ENCODE results near the gene FUOM. TPM values are rescaled to one million over a fixed set of nuclear protein-coding genes. Genes with fewer than 3 reads are reported as not detected.

FUOM gene
- total and polyA plus RNA-seq, 2 experiments from 2014 or later, result 30.8 to 33.9 TPM

DNA sequence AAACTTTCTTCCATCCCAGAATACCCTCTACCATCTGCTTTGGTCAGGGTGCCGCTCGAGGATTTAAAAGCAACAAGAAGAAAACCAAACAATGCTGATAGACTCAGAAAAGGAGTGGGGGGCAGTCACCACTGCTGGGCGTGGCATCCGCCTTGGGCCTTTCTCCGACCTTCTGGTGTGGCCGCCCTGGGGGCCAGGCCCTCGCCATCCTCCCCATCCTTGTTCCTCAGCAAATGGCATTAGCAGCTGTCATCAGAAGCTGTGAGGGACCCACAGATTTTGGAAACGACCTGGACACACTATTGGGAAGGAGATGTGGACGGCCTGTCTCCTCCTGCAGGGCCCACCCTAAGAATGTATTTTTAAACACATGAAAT lies 45.1 kb downstream of the FUOM start:
- peaks cover 2% of the 10 kb centered on the region; the same call in 2 of the 3 replicates for H3K9me3 Mint-ChIP-seq
- no peaks in the 10 kb centered on the region; the same call in 2 of the 3 replicates for H3K4me1 Mint-ChIP-seq
- no peak overlapping the region for H3K4me3 Mint-ChIP-seq
- Histone ChIP-seq H3K27ac (ENCODE audit: low read depth) (no peak overlapping the region), H4K20me1 (replicated peaks; ENCODE audit: insufficient read depth) (peaks cover 4% of the 10 kb centered on the region), H3K4me2 (no peak overlapping the region), H3F3A (replicated peaks; ENCODE audit: low read depth) (peaks cover 13% of the 10 kb centered on the region), H3K79me2 (replicated peaks; ENCODE audit: insufficient read depth) (peaks cover 6% of the 10 kb centered on the region), H2AFZ (no peak overlapping the region), H3K36me3 (ENCODE audit: insufficient read depth) (peaks cover 5% of the 10 kb centered on the region; the same call in 1 of the 2 replicates), H3K9me2 (ENCODE audit: insufficient read depth) (no peaks in the 10 kb centered on the region), H3K4me1 (ENCODE audit: insufficient read depth) (peaks cover 2% of the 10 kb centered on the region; the same call in 1 of the 2 replicates), H3K4me3 (no peak overlapping the region), H3K27me3 (ENCODE audit: insufficient read depth) (no peaks in the 10 kb centered on the region)
- TF ChIP-seq JUNB (IDR thresholded peaks at IDR 0.05; ENCODE audit: unreplicated experiment) (no peak), EZH2 (IDR thresholded peaks at IDR 0.05; ENCODE audit: low read depth, unreplicated experiment) (no peak), ZNF114 (CRISPR knock-in tag; IDR thresholded peaks at IDR 0.05) (no peak), CREB1 (CRISPR knock-in tag; IDR thresholded peaks at IDR 0.05; ENCODE audit: low read depth) (no peak)
- H3K36me3 Mint-ChIP-seq (ENCODE audit: low read depth), result peaks cover 22% of the 10 kb centered on the region
- DNase-seq (ENCODE audit: low spot score), result no peak
- H3K27me3 Mint-ChIP-seq (ENCODE audit: insufficient read depth, low read depth, poor library complexity), result peaks cover 13% of the 10 kb centered on the region
- ATAC-seq, result no peak
- H3K27ac Mint-ChIP-seq, result no peak overlapping the region

DNA sequence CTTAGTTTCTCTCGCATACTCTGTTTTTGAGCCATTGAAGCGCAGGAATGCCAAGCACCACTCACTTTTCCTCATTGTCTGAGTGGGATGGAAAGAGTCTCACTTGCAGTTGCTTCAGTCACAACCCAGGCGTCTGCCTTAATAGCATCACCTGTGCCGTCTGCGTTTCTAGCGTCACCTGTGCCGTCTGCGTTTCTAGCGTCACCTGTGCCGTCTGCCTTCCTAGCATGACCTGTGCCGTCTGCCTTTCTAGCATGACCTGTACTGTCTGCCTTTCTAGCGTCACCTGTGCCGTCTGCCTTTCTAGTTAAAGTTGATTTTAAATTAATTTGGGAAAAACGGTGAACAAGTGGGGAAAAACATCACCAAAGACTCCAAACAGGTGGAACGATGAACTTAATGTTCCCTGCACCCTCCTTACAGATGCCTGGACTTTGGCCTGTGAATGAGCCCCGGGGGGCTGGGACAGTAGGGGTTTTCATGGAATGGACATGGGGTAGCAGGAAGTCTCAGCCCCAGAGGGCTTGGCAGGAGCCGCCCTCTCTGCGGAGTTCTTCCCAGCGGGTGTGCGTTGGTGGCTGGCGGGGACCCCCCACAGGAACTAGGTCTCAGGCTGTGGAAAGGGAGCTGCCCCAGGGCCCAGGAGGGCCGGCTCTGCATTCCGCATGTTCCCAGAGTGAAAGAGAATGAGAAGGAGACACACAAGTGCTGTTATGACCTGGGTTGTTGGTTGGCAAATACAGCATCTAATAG lies 45.6 kb downstream of the FUOM start:
- DNase-seq (ENCODE audit: low spot score), result no peak
- peaks cover 2% of the 10 kb centered on the region; the same call in 2 of the 3 replicates for H3K9me3 Mint-ChIP-seq
- Histone ChIP-seq H3F3A (replicated peaks; ENCODE audit: low read depth) (peaks cover 18% of the 10 kb centered on the region), H4K20me1 (replicated peaks; ENCODE audit: insufficient read depth) (peaks cover 7% of the 10 kb centered on the region), H3K27ac (ENCODE audit: low read depth) (no peak overlapping the region), H3K36me3 (ENCODE audit: insufficient read depth) (peaks cover 5% of the 10 kb centered on the region; the same call in 1 of the 2 replicates), H3K4me3 (no peak overlapping the region), H3K4me1 (ENCODE audit: insufficient read depth) (peaks cover 8% of the 10 kb centered on the region; the same call in 1 of the 2 replicates), H3K9me2 (ENCODE audit: insufficient read depth) (no peaks in the 10 kb centered on the region), H3K27me3 (ENCODE audit: insufficient read depth) (no peaks in the 10 kb centered on the region), H3K4me2 (no peak overlapping the region), H3K79me2 (replicated peaks; ENCODE audit: insufficient read depth) (peaks cover 12% of the 10 kb centered on the region), H2AFZ (no peak overlapping the region)
- peaks cover under 1% of the 10 kb centered on the region for H3K4me1 Mint-ChIP-seq
- TF ChIP-seq STAT1 (IDR thresholded peaks at IDR 0.05; ENCODE audit: unreplicated experiment), result no peak
- no peak for TF ChIP-seq EZH2 (IDR thresholded peaks at IDR 0.05; ENCODE audit: low read depth, unreplicated experiment)
- no peak for TF ChIP-seq EZH2phosphoT487 (IDR thresholded peaks at IDR 0.05; ENCODE audit: unreplicated experiment)
- H3K27ac Mint-ChIP-seq, result no peak overlapping the region
- H3K36me3 Mint-ChIP-seq (ENCODE audit: low read depth), result peaks cover 22% of the 10 kb centered on the region
- no peak for ATAC-seq
- peaks cover 13% of the 10 kb centered on the region for H3K27me3 Mint-ChIP-seq (ENCODE audit: insufficient read depth, low read depth, poor library complexity)
- no peak overlapping the region for H3K4me3 Mint-ChIP-seq

GRCh38 chr10:133311570-133311969 lies 46.2 kb downstream of the FUOM start:
- peaks cover 7% of the 10 kb centered on the region for H4K20me1 ChIP-seq (replicated peaks; ENCODE audit: insufficient read depth)
- ATAC-seq, result no peak

More at GRCh38 chr10:133311570-133311969, 46.2 kb downstream of the FUOM start:
- Histone ChIP-seq H3K36me3 (ENCODE audit: insufficient read depth) (peaks cover 5% of the 10 kb centered on the region; the same call in 1 of the 2 replicates), H2AFZ (no peak overlapping the region), H3K4me3 (no peak overlapping the region), H3K9me2 (ENCODE audit: insufficient read depth) (no peaks in the 10 kb centered on the region), H3F3A (replicated peaks; ENCODE audit: low read depth) (peaks cover 18% of the 10 kb centered on the region), H3K27ac (ENCODE audit: low read depth) (no peak overlapping the region), H3K4me1 (ENCODE audit: insufficient read depth) (peaks cover 10% of the 10 kb centered on the region; the same call in 1 of the 2 replicates), H3K4me2 (no peak overlapping the region), H3K27me3 (ENCODE audit: insufficient read depth) (no peaks in the 10 kb centered on the region), H3K79me2 (replicated peaks; ENCODE audit: insufficient read depth) (peaks cover 18% of the 10 kb centered on the region)
- peaks cover 22% of the 10 kb centered on the region for H3K36me3 Mint-ChIP-seq (ENCODE audit: low read depth)
- no peak overlapping the region for H3K27ac Mint-ChIP-seq
- H3K9me3 Mint-ChIP-seq, result peaks cover 2% of the 10 kb centered on the region; the same call in 2 of the 3 replicates
- no peak overlapping the region for H3K4me3 Mint-ChIP-seq
- H3K27me3 Mint-ChIP-seq (ENCODE audit: insufficient read depth, low read depth, poor library complexity), result peaks cover 13% of the 10 kb centered on the region
- DNase-seq (ENCODE audit: low spot score), result no peak
- H3K4me1 Mint-ChIP-seq, result peaks cover 4% of the 10 kb centered on the region
- TF ChIP-seq, protein P1, sequence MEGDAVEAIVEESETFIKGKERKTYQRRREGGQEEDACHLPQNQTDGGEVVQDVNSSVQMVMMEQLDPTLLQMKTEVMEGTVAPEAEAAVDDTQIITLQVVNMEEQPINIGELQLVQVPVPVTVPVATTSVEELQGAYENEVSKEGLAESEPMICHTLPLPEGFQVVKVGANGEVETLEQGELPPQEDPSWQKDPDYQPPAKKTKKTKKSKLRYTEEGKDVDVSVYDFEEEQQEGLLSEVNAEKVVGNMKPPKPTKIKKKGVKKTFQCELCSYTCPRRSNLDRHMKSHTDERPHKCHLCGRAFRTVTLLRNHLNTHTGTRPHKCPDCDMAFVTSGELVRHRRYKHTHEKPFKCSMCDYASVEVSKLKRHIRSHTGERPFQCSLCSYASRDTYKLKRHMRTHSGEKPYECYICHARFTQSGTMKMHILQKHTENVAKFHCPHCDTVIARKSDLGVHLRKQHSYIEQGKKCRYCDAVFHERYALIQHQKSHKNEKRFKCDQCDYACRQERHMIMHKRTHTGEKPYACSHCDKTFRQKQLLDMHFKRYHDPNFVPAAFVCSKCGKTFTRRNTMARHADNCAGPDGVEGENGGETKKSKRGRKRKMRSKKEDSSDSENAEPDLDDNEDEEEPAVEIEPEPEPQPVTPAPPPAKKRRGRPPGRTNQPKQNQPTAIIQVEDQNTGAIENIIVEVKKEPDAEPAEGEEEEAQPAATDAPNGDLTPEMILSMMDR (conservative IDR thresholded peaks at IDR 0.05; ENCODE audit: low read depth in 2 of 2), result no peak
- no peak for TF ChIP-seq NANOG (IDR thresholded peaks at IDR 0.05; ENCODE audit: borderline replicate concordance)
- no peak for TF ChIP-seq EZH2 (IDR thresholded peaks at IDR 0.05; ENCODE audit: low read depth, unreplicated experiment)

Measured in GM23338 (cell line).